ENCODE measurements around the gene CFAP298.
"Not testable (repeated sequence)": the region's sequence is repeated elsewhere in the genome, so short reads cannot be mapped to it uniquely, and the experiment has no call there.

The CFAP298 gene, protein sequence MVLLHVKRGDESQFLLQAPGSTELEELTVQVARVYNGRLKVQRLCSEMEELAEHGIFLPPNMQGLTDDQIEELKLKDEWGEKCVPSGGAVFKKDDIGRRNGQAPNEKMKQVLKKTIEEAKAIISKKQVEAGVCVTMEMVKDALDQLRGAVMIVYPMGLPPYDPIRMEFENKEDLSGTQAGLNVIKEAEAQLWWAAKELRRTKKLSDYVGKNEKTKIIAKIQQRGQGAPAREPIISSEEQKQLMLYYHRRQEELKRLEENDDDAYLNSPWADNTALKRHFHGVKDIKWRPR

GRCh38 chr21:32612075-32612998 is at the start of gene CFAP298:
CFAP298 (minus strand) TSS chr21:32612377; CDS start chr21:32612243, 134 bp downstream.
- DNase-seq: peak; percentile 78

DNA sequence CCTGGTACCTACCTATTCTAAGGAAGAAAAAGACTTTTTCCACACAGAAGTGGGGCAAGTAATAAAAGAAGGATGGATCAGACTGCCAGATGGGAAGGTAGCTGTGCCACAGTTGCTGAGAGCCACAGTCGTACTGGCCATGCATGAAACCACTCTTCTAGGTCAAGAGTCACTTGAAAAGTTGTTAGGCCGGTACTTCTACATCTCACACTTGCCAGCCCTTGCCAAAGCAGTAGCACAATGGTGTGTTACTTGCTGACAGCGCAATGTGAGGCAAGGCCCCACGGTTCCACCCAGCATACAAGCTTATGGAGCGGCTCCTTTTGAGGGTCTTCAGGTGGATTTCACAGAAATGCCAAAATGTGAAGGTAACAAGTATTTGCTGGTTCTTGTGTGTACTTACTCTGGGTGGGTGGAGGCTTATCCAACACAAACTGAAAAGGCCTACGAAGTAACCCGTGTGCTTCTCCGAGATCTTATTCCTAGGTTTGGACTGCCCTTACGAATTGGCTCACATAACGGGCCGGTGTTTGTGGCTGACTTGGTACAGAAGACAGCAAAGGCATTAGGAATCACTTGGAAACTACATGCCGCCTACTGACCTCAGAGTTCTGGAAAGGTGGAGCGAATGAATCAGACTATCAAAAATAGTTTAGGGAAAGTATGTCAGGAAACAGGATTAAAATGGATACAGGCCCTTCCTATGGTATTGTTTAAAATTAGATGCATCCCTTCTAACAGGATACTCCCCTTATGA is 49.0 kb upstream of the CFAP298 start:
- not testable (repeated sequence) for DNase-seq

- no peak for DNase-seq
These were observed 46.3 kb upstream of the CFAP298 start for GRCh38 chr21:32658524-32658923.

GRCh38 chr21:32653326-32653901 is 41.2 kb upstream of the CFAP298 start:
- no peak for DNase-seq

DNA sequence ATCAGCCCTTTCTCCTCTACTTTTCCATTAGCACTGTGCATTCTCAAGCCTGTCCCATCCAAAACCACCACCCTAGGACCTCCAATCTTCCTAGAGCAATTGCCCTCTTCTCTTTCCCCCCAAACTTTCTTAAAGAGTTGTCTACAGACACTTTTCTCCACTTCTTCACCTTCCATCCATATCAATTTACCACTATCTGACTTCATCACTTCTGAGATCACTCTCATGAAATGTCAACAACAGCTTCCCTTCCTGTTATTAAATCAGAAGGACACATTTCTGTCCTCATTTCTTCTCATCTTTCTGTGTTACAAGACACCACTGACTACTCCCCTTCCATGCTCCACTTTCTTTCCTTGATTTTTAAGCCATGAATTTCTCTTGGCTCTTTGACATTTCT is 36.0 kb upstream of the CFAP298 start:
- DNase-seq: no peak

DNA sequence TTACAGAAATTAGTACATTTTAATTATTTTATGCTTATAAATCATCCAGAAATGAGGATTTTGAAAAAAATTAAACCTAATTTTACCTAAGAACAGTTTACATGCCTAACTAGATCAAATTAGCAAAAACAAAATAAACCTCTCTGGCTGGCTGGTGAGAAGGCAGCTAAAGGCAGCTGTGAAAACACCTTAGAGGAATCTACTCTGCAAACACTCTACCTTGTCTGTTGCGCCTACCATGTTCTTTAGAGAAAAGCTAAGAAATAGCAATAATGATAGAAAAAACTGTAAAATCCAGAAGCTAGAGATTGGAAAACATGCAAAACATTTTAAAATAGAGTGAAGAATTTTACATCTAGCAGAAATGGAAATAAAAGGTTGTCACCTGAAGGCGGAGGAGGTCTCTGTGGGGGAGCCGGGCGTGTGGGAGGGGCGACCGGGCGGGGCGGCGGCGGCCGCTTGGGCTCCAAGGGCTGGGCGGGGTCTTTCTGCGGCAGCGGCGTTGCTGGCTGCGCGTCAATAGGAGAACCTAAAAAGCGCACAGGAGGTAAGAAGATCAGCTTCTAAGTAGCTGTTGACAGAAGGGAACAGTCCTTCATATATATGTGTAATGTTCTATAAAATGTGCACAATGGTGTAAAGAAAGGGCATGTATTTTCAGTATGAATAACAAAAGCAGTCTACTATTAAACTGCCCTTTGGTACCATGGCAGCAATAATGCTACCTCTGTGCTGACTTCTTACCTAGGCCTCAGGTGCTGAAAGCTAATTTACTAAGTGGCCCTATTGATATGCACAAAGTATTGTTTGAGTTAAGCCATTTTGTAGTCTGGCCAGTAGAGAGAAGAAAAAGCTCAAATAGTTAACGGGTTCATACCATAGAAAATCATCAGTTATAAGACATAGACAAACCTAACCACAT is 33.3 kb upstream of the CFAP298 start:
- no peak for DNase-seq

DNA sequence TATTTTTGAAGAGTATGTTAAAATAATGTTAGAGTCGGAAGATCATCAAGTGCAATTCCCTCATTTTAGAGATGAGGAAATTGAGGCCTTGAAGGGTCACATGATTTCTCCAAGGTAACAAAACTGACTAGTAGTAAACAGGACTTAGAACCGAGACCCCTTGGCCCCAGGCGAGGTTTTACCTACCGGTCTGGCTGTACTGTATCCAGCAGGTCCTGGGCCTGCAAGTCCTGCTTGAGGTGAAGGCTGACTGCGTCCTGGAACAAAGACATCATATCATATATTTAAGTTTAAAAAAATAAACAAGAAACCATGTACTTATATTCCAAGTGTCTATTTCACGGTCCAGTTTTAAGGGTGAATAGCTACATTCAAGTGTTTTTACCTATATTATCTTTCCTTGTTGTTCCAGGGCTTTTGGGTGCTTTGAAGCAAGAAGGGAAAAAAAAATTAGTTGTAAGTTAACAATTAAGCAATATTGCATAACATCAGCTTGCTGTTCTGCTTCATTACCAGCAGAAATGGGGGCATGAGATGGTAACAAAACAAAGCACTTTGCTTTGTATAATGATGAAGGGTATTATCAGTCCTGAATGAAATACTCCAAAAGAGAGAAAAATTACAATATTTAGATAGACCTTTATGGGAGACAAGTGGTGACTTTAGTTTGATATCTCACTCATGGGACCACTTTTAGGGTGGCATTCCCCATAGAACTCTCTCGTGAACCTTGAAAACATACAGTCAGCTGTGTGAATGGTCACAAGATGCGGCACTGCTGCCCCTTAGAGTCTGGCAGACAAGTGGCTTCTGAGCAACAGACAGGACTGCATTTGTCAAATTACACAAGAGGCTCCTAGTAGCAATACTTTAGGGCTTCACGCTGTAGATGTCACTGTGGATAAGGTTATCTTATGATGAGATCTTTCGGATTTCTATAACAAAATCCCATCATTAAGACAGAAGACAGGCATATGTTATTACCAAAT is 29.8 kb upstream of the CFAP298 start:
- DNase-seq: no peak

- DNase-seq: no peak
These were observed 14.5 kb upstream of the CFAP298 start for GRCh38 chr21:32626621-32627196.

DNA sequence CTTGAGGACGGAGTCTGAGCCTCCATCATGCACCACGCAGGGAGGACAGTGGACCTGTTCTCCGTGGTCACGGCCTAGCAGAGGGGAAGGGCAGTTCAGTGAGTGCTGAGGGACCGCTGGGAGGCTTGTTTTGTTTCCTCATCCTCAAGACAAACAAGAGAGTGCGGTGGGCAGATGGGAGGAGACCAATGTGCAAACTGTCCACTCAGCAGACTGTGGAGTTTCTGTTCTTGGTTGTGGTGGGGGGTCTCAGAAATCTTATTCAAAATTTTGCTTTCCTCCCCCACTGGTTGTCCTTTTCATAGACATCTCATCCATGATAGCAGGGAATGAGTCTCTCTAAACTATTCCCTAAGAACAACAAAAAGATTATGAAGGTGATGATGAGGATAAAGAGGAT is 6.0 kb upstream of the CFAP298 start:
- not testable (repeated sequence) for DNase-seq

- no peak for DNase-seq
These were observed 1.4 kb upstream of the CFAP298 start for GRCh38 chr21:32613436-32614043.

GRCh38 chr21:32612999-32613337 is 791 bp upstream of the CFAP298 start:
- DNase-seq: no peak

DNA sequence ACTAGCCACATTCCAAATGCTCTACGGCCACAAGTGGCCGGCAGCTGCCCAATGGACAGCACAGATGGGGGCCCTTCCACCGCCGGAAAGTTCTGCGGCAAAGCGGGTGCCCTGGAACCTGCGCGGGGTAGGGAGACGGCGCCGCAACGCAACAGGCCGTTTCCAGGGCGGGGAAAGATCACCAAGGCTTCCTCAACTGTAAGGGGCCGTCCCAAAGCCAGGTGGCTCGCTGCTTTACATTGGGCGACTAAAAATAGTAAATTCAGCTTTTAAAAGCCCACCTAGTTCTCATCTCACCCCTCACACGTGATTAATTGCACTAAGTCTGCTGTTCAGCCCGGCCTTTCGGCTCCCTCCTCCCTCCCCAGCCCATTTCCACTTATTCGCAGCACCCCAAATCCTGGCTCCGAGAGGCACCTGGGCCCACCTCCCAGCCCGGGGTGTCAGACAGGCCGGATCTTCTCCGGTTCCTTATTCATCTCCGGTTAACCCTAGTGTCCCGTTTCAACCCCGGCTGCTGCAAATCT is 643 bp downstream of the CFAP298 start:
- peak; percentile 12 for DNase-seq

DNA sequence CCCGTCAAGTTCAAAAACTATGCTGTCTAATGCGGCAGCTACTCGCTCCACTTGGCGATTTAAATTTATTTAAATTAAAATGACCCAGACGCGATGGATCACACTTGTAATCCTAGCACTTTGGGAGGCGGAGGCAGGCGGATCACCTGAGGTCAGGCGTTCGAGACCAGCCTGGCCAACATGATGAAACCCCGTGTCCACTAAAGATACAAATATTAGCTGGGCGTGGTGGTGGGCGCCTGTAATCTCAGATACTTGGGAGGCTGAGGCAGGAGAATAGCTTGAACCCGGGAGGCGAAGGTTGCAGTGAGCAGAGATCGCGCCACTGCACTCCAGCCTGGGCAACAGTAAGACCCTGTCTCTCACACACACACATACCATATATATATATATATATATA is 1.2 kb downstream of the CFAP298 start:
- not testable (repeated sequence) for DNase-seq

DNA sequence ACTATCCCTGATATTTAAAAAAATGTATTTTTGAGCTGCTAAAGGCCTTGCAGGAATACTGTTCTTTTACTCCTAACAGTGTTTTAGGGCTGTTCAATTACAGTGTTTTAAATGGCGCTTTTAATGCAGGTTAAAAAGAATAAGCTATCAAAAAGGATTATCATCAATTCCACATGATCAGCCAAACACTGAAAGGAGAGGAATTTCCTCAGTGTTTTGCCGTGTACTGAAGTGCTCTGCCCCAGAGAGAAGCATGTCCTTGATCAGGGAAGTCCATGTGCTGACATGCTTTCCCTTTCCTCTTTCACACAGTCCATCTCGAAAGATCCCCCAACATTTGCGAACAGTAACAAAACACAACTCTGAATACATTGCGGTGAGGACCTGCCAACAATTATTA is 3.3 kb downstream of the CFAP298 start:
- no peak for DNase-seq

DNA sequence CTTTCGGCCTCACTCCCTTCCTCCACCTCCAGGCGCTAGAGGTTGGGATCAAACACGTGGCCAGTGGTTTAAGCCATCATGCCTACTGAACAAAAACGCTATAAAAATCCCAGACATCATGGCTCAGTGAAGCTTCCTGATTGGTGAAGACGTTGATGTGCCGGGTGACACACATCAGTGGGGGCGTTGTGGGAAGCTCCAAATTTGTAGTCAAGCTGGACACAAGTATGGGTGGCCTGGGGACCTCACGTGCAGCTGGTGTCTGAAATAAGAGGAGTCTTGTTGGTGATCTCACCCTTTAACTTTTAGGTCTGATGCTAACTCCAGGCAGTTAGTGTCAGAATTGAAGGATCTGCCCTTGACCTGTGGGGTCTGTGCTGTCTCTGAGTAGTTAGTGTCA is 6.7 kb downstream of the CFAP298 start:
- DNase-seq: no peak

- no peak for DNase-seq
These were observed 7.7 kb downstream of the CFAP298 start for GRCh38 chr21:32604464-32604863.

- DNase-seq: no peak
These were observed 9.0 kb downstream of the CFAP298 start for GRCh38 chr21:32603131-32603530.

- DNase-seq: no peak
These were observed 10.1 kb downstream of the CFAP298 start for GRCh38 chr21:32602099-32602498.

DNA sequence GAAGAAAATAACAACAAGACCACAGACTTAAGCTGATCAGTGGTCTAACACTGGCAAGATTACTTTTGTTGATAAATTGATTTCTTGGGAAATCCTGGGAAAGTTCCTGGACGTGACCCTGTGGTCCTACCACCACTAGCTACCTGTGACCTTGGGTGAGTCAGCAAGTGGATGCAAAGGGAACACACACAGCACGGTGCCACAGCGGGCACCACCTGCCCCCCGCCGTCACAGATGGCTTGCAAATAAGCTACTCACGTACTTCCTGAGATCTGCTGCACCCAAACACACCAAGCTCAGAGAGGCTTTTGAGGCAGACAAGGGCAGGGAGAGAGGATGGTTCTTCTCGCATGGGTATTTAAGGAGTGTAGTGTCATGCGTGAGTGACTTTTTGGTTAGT is 12.7 kb downstream of the CFAP298 start:
- no peak for DNase-seq

DNA sequence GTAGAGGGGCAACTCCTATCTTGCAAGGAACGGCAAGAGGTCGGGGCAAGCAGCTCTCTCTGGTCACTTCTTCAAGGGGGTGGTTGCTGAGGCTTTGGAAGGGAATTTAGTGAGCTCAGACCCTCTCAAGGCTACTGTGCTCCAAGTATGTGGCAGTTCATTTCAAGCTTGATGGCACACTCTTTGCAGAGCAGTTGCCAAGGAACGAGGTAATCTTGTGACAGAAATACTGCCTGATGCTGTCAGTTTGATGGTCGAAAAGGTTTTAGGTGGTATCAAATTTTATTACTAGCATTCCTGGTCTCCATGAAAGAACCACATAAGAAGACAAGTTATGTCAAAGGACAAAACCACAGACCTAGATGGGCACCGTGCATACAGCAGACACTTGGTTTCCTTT is 13.1 kb downstream of the CFAP298 start:
- no peak for DNase-seq
